ENCODE measurements around the gene FOXC1. TPM values are rescaled to one million over a fixed set of nuclear protein-coding genes. Genes with fewer than 3 reads are reported as not detected.

Gene FOXC1
- total and polyA plus RNA-seq, 7 experiments from 2014 or later = not detected

- H3K4me3 Mint-ChIP-seq = peak overlapping the region in 1 of 10 donors; percentile 56
- H3K27me3 Mint-ChIP-seq = peaks cover 44 to 75% (median 54%) of the 10 kb centered on the region in 5 donors
- Histone ChIP-seq H3K4me1 (ENCODE audit: control insufficient read depth in 2 of 2, insufficient read depth in 2 of 2, low read length in 2 of 2) (no peaks in the 10 kb centered on the region), H3K9me3 (ENCODE audit: control insufficient read depth in 2 of 3, low read length in 3 of 3) (no peaks in the 10 kb centered on the region), H3K36me3 (ENCODE audit: control insufficient read depth in 2 of 3, insufficient read depth in 3 of 3, low read length in 3 of 3) (no peaks in the 10 kb centered on the region), H3K27ac (ENCODE audit: low read depth, low read length) (no peak overlapping the region), H3K4me3 (ENCODE audit: low read length) (no peak overlapping the region), H3K27me3 (ENCODE audit: control insufficient read depth in 2 of 2, insufficient read depth in 2 of 2, low read length in 2 of 2) (peaks cover 0 to 8% of the 10 kb centered on the region in 2 donors)
- peaks cover 0 to 21% (median 20%) of the 10 kb centered on the region in 5 donors for H3K36me3 Mint-ChIP-seq
- H3K9me3 Mint-ChIP-seq = peaks cover 0 to 1% (median 0%) of the 10 kb centered on the region in 11 donors
- no peak for ATAC-seq
- DNase-seq = no peak
- H3K27ac Mint-ChIP-seq = no peak overlapping the region
- intact Hi-C loops (cut with micrococcal nuclease) = no loop called here
- H3K4me1 Mint-ChIP-seq = peaks cover 0 to 4% (median 3%) of the 10 kb centered on the region in 7 donors
- POLR2A ChIA-PET = no interaction called here
- CTCF ChIA-PET = interaction anchor here (1.6 kb wide), 1 partner anchor 485 kb away, joined by 3 read pairs; no protein-coding TSS in a partner anchor
Measured at GRCh38 chr6:1618311-1619097, 8.8 kb downstream of the FOXC1 start.

- Mint-ChIP-seq H3K27ac (no peak overlapping the region), H3K36me3 (peaks cover 0 to 24% (median 22%) of the 10 kb centered on the region in 5 donors), H3K27me3 (peaks cover 41 to 73% (median 53%) of the 10 kb centered on the region in 5 donors), H3K4me3 (peak overlapping the region in 1 of 10 donors; percentile 56), H3K9me3 (peaks cover 0 to 1% (median 0%) of the 10 kb centered on the region in 11 donors), H3K4me1 (no peaks in the 10 kb centered on the region)
- intact Hi-C loops (cut with micrococcal nuclease) = no loop called here
- Histone ChIP-seq H3K27ac (ENCODE audit: low read depth, low read length) (no peak overlapping the region), H3K4me3 (ENCODE audit: low read length) (no peak overlapping the region), H3K9me3 (ENCODE audit: control insufficient read depth in 2 of 3, low read length in 3 of 3) (no peaks in the 10 kb centered on the region), H3K27me3 (ENCODE audit: control insufficient read depth in 2 of 2, insufficient read depth in 2 of 2, low read length in 2 of 2) (peaks cover 0 to 2% of the 10 kb centered on the region in 2 donors), H3K4me1 (ENCODE audit: control insufficient read depth in 2 of 2, insufficient read depth in 2 of 2, low read length in 2 of 2) (no peaks in the 10 kb centered on the region), H3K36me3 (ENCODE audit: control insufficient read depth in 2 of 3, insufficient read depth in 3 of 3, low read length in 3 of 3) (no peaks in the 10 kb centered on the region)
- ChIA-PET POLR2A (no interaction called here), CTCF (interaction anchor here (1.6 kb wide), 1 partner anchor 485 kb away, joined by 3 read pairs; no protein-coding TSS in a partner anchor)
- no peak for ATAC-seq
- no peak for DNase-seq
Measured at GRCh38 chr6:1619098-1619672, 9.5 kb downstream of the FOXC1 start.

- Histone ChIP-seq H3K9me3 (ENCODE audit: control insufficient read depth in 2 of 3, low read length in 3 of 3) (no peaks in the 10 kb centered on the region), H3K27ac (ENCODE audit: low read depth, low read length) (no peak overlapping the region), H3K4me1 (ENCODE audit: control insufficient read depth in 2 of 2, insufficient read depth in 2 of 2, low read length in 2 of 2) (peaks cover 0 to 5% of the 10 kb centered on the region in 2 donors), H3K36me3 (ENCODE audit: control insufficient read depth in 2 of 3, insufficient read depth in 3 of 3, low read length in 3 of 3) (no peaks in the 10 kb centered on the region), H3K27me3 (ENCODE audit: control insufficient read depth in 2 of 2, insufficient read depth in 2 of 2, low read length in 2 of 2) (no peaks in the 10 kb centered on the region), H3K4me3 (ENCODE audit: low read length) (no peak overlapping the region)
- intact Hi-C loops (cut with micrococcal nuclease) = no loop called here
- ChIA-PET POLR2A (interaction anchor here (0.6 kb wide), 2 partner anchors 627 to 1372 kb away, joined by 3 read pairs; no protein-coding TSS in a partner anchor), CTCF (interaction anchor here (1.6 kb wide), 1 partner anchor 484 kb away, joined by 3 read pairs; no protein-coding TSS in a partner anchor)
- peaks cover 0 to 1% (median 0%) of the 10 kb centered on the region in 11 donors for H3K9me3 Mint-ChIP-seq
- no peak for ATAC-seq
- peaks cover 0 to under 1% (median under 1%) of the 10 kb centered on the region in 7 donors for H3K4me1 Mint-ChIP-seq
- DNase-seq = peak in 1 of 9 donors; percentile 27
- peak overlapping the region in 2 of 10 donors; percentile 39 to 56 for H3K4me3 Mint-ChIP-seq
- H3K36me3 Mint-ChIP-seq = peaks cover 0 to 24% (median 22%) of the 10 kb centered on the region in 5 donors
- H3K27ac Mint-ChIP-seq = no peak overlapping the region
- peaks cover 41 to 78% (median 53%) of the 10 kb centered on the region in 5 donors for H3K27me3 Mint-ChIP-seq
Measured at GRCh38 chr6:1619673-1620503, 10.2 kb downstream of the FOXC1 start.

GRCh38 chr6:1620504-1621069, 10.9 kb downstream of the FOXC1 start:
- ChIA-PET CTCF (no interaction called here), POLR2A (interaction anchor here (0.6 kb wide), 1 partner anchor 1371 kb away, joined by 3 read pairs; no protein-coding TSS in a partner anchor)
- H3K4me3 ChIP-seq (ENCODE audit: low read length) = no peak overlapping the region

GRCh38 chr6:1621070-1621701, 11.5 kb downstream of the FOXC1 start:
- peaks cover 0 to 28% (median 26%) of the 10 kb centered on the region in 5 donors for H3K36me3 Mint-ChIP-seq
- no peak overlapping the region for H3K4me3 ChIP-seq (ENCODE audit: low read length)
- H3K4me1 Mint-ChIP-seq = peaks cover 10 to 14% (median 13%) of the 10 kb centered on the region in 7 donors
- no peak overlapping the region for H3K27ac ChIP-seq (ENCODE audit: low read depth, low read length)
- peaks cover 11 to 12% of the 10 kb centered on the region in 2 donors for H3K4me1 ChIP-seq (ENCODE audit: control insufficient read depth in 2 of 2, insufficient read depth in 2 of 2, low read length in 2 of 2)
- intact Hi-C loops (cut with micrococcal nuclease) = no loop called here
- DNase-seq (no peak), ATAC-seq (no peak)
- H3K36me3 ChIP-seq (ENCODE audit: control insufficient read depth in 2 of 3, insufficient read depth in 3 of 3, low read length in 3 of 3) = no peaks in the 10 kb centered on the region
- POLR2A ChIA-PET = no interaction called here
- peaks cover 0 to 3% (median 0%) of the 10 kb centered on the region in 11 donors for H3K9me3 Mint-ChIP-seq
- H3K4me3 Mint-ChIP-seq = peak overlapping the region in 3 of 10 donors; percentile 17 to 52 (median 46)
- H3K27me3 Mint-ChIP-seq = peaks cover 48 to 81% (median 56%) of the 10 kb centered on the region in 5 donors
- CTCF ChIA-PET = no interaction called here
- no peak overlapping the region for H3K27ac Mint-ChIP-seq
- no peaks in the 10 kb centered on the region for H3K9me3 ChIP-seq (ENCODE audit: control insufficient read depth in 2 of 3, low read length in 3 of 3)
- peaks cover 6 to 7% of the 10 kb centered on the region in 2 donors for H3K27me3 ChIP-seq (ENCODE audit: control insufficient read depth in 2 of 2, insufficient read depth in 2 of 2, low read length in 2 of 2)

More at GRCh38 chr6:1620504-1621069, 10.9 kb downstream of the FOXC1 start:
- intact Hi-C loops (cut with micrococcal nuclease) = no loop called here
- DNase-seq (no peak), ATAC-seq (no peak)
- H3K36me3 Mint-ChIP-seq = peaks cover 0 to 28% (median 26%) of the 10 kb centered on the region in 5 donors
- peaks cover 0 to 3% (median 0%) of the 10 kb centered on the region in 11 donors for H3K9me3 Mint-ChIP-seq
- Histone ChIP-seq H3K9me3 (ENCODE audit: control insufficient read depth in 2 of 3, low read length in 3 of 3) (no peaks in the 10 kb centered on the region), H3K27me3 (ENCODE audit: control insufficient read depth in 2 of 2, insufficient read depth in 2 of 2, low read length in 2 of 2) (peaks cover 6 to 7% of the 10 kb centered on the region in 2 donors), H3K27ac (ENCODE audit: low read depth, low read length) (no peak overlapping the region), H3K4me1 (ENCODE audit: control insufficient read depth in 2 of 2, insufficient read depth in 2 of 2, low read length in 2 of 2) (peaks cover 6 to 10% of the 10 kb centered on the region in 2 donors), H3K36me3 (ENCODE audit: control insufficient read depth in 2 of 3, insufficient read depth in 3 of 3, low read length in 3 of 3) (no peaks in the 10 kb centered on the region)
- H3K4me3 Mint-ChIP-seq = peak overlapping the region in 3 of 10 donors; percentile 17 to 52 (median 46)
- H3K27ac Mint-ChIP-seq = no peak overlapping the region
- H3K4me1 Mint-ChIP-seq = peaks cover 6 to 8% (median 7%) of the 10 kb centered on the region in 7 donors
- H3K27me3 Mint-ChIP-seq = peaks cover 46 to 81% (median 57%) of the 10 kb centered on the region in 5 donors
